ENCODE data around the gene HOXA2.
A peak's percentile ranks its signal among the peaks of the same experiment; 100 is the strongest.

HOXA2 gene

GRCh38 chr7:27100694-27101170, 1.8 kb downstream of the HOXA2 start:
- ChIA-PET CTCF (interaction anchor here (1.7 kb wide), 1 partner anchor 50 kb away, joined by 5 read pairs; no protein-coding TSS in a partner anchor), POLR2A (no interaction called here)
- no peak for TF ChIP-seq CTCF (IDR thresholded peaks at IDR 0.05; ENCODE audit: insufficient read depth, low read length, missing control alignments)
- H3K4me3 ChIP-seq (ENCODE audit: low read depth, low read length), result no peak overlapping the region
- no peak for DNase-seq (ENCODE audit: low read depth, low spot score)

GRCh38 chr7:27099453-27100370, 2.8 kb downstream of the HOXA2 start:
- no peak for DNase-seq (ENCODE audit: low read depth, low spot score)
- H3K4me3 ChIP-seq (ENCODE audit: low read depth, low read length), result no peak overlapping the region
- ChIA-PET CTCF (interaction anchor here (1.7 kb wide), 1 partner anchor 51 kb away, joined by 5 read pairs; no protein-coding TSS in a partner anchor), POLR2A (interaction anchor here (0.7 kb wide), 1 partner anchor 17 kb away, joined by 3 read pairs; no protein-coding TSS in a partner anchor)
- TF ChIP-seq CTCF (IDR thresholded peaks at IDR 0.05; ENCODE audit: insufficient read depth, low read length, missing control alignments), result no peak

- TF ChIP-seq CTCF (IDR thresholded peaks at IDR 0.05; ENCODE audit: insufficient read depth, low read length, missing control alignments), result no peak
- peak overlapping the region; percentile 48 for H3K4me3 ChIP-seq (ENCODE audit: low read depth, low read length)
- POLR2A ChIA-PET, result interaction anchor here (0.7 to 0.9 kb wide), 2 partner anchors 18 to 35 kb away, joined by 3 read pairs; no protein-coding TSS in a partner anchor
- peak; percentile 23 for DNase-seq (ENCODE audit: low read depth, low spot score)
- CTCF ChIA-PET, result interaction anchor here (0.9 kb wide), 1 partner anchor 33 kb away, joined by 3 read pairs; no protein-coding TSS in a partner anchor
Observed at GRCh38 chr7:27098578-27099451, 3.7 kb downstream of the HOXA2 start.

GRCh38 chr7:27097686-27098577, 4.6 kb downstream of the HOXA2 start:
- H3K4me3 ChIP-seq (ENCODE audit: low read depth, low read length), result peak overlapping the region; percentile 48
- DNase-seq (ENCODE audit: low read depth, low spot score), result no peak
- TF ChIP-seq CTCF (IDR thresholded peaks at IDR 0.05; ENCODE audit: insufficient read depth, low read length, missing control alignments), result no peak
- CTCF ChIA-PET, result interaction anchor here (0.9 to 2.6 kb wide), 2 partner anchors 34 to 64 kb away, joined by 3 to 10 read pairs; no protein-coding TSS in a partner anchor
- POLR2A ChIA-PET, result interaction anchor here (0.9 kb wide), 1 partner anchor 36 kb away, joined by 3 read pairs; no protein-coding TSS in a partner anchor

- CTCF ChIA-PET, result interaction anchor here (0.9 to 2.6 kb wide), 8 partner anchors 12 to 414 kb away, joined by 3 to 10 read pairs (median 3); no protein-coding TSS in a partner anchor
- no peak for DNase-seq (ENCODE audit: low read depth, low spot score)
- TF ChIP-seq CTCF (IDR thresholded peaks at IDR 0.05; ENCODE audit: insufficient read depth, low read length, missing control alignments), result no peak
- POLR2A ChIA-PET, result interaction anchor here (0.6 to 1.5 kb wide), 6 partner anchors 9 to 1710 kb away, joined by 3 to 6 read pairs (median 4); partner anchors contain the start of gene HOXA4
- peak overlapping the region; percentile 77 for H3K4me3 ChIP-seq (ENCODE audit: low read depth, low read length)
Observed at GRCh38 chr7:27096768-27097514, 5.5 kb downstream of the HOXA2 start.
